CD4-positive, alpha-beta T cell (primary cell): Measurements from ENCODE around the gene THPO. TPM values are rescaled to one million over a fixed set of nuclear protein-coding genes. Genes with fewer than 3 reads are reported as not detected.

Source experiments
- ATAC-seq: fragments of 200-7000 bp; cut with Tn5 transposase; one replicate; pipeline ENCODE4 v1.10.0; 2022; ENCODE audit warnings: mild to moderate bottlenecking; ENCODE audit not compliant: poor library complexity
- CTCF ChIA-PET: fragments of 350-600 bp; sonication (Branson Sonifier 250); formaldehyde crosslinking; loops from one replicate; lab custom pipeline; 2021; ENCODE audit warnings: antibody characterized with exemption, inconsistent platforms; lab: Charles Lee
- POLR2A ChIA-PET: fragments of 350-600 bp; sonication (Branson Sonifier 250); formaldehyde crosslinking; loops from one replicate; lab custom pipeline; 2021; ENCODE audit warnings: antibody characterized with exemption, inconsistent platforms; lab: Charles Lee
- DNase-seq, 14 experiments: peaks; one replicate each; pipeline ENCODE4 v3.0.0-alpha.2; 2013 to 2020; ENCODE audit warnings: mixed read lengths in 2 of 14
- H3K27ac ChIP-seq, 2 donors: one replicate each; pipeline versions ENCODE4 v1.5.1 to v1.7.0; 2013; ENCODE audit warnings: low read length in 2 of 2, low read depth in 1 of 2, mild to moderate bottlenecking in 1 of 2
- H3K27me3 ChIP-seq, 2 experiments: 1 replicate in 1 of 2; 2 replicates in 1 of 2; pipeline versions ENCODE4 v1.6.1 to v1.7.0; 2013; ENCODE audit warnings: low read length in 2 of 2, control low read depth in 1 of 2, mild to moderate bottlenecking in 1 of 2, moderate library complexity in 1 of 2; ENCODE audit not compliant: insufficient read depth in 2 of 2, control insufficient read depth in 1 of 2
- H3K36me3 ChIP-seq: one replicate; pipeline ENCODE4 v1.6.1; 2013; ENCODE audit warnings: low read length, control low read depth; ENCODE audit not compliant: insufficient read depth
- H3K4me1 ChIP-seq: one replicate; pipeline ENCODE4 v1.6.1; 2013; ENCODE audit warnings: low read length, control low read depth; ENCODE audit not compliant: insufficient read depth
- H3K4me3 ChIP-seq: one replicate; pipeline ENCODE4 v1.5.1; 2013; ENCODE audit warnings: mild to moderate bottlenecking, low read length, moderate library complexity
- H3K9me3 ChIP-seq, 2 experiments: 1 replicate in 1 of 2; 2 replicates in 1 of 2; pipeline versions ENCODE4 v1.6.1 to v1.7.0; 2013; ENCODE audit warnings: low read length in 2 of 2, mild to moderate bottlenecking in 2 of 2, control low read depth in 1 of 2, moderate library complexity in 1 of 2; ENCODE audit not compliant: control insufficient read depth in 1 of 2, insufficient read depth in 1 of 2
- H3K27ac Mint-ChIP-seq: one replicate; pipeline ENCODE4 v1.8.0; 2020; ENCODE audit warnings: mixed read lengths
- H3K27me3 Mint-ChIP-seq: one replicate; pipeline ENCODE4 v1.8.0; 2021; ENCODE audit warnings: mixed read lengths
- H3K36me3 Mint-ChIP-seq: one replicate; pipeline ENCODE4 v1.8.0; 2021; ENCODE audit warnings: low read depth, mixed read lengths
- H3K4me1 Mint-ChIP-seq: one replicate; pipeline ENCODE4 v1.8.0; 2021; ENCODE audit warnings: low read depth, mixed read lengths
- H3K4me3 Mint-ChIP-seq: one replicate; pipeline ENCODE4 v1.8.0; 2020; ENCODE audit warnings: mild to moderate bottlenecking, mixed read lengths
- H3K9me3 Mint-ChIP-seq: one replicate; pipeline ENCODE4 v1.8.0; 2020; ENCODE audit warnings: mixed read lengths
- intact Hi-C, 2 experiments: fragments of 100-400 bp; cut with DNase I in 1 of 2; cut with micrococcal nuclease in 1 of 2; formaldehyde crosslinking; loops; one replicate each; pipeline versions ENCODE4 v1.15.1 to v1.9.0; 2023 to 2025; cut with DNase I, micrococcal nuclease
- total RNA-seq, 174 experiments: library from RNA in 2 of 174; stranded (reverse) in 2 of 174; gene quantifications; one replicate each; pipeline ENCODE4 v1.2.3 and lab custom pipeline; 2021 to 2026
- TF ChIP-seq, protein P1 (sequence below): fragments of 200-600 bp; IDR thresholded peaks from one replicate; pipeline ENCODE4 v1.8.0; 2022; ENCODE audit warnings: antibody characterized with exemption, mild to moderate bottlenecking

Gene THPO
- total RNA-seq, 2 experiments from 2014 or later = not detected

GRCh38 chr3:184405075-184406030 is 27.3 kb upstream of the THPO start:
- DNase-seq (no peak), ATAC-seq (no peak)
- TF ChIP-seq, protein P1, sequence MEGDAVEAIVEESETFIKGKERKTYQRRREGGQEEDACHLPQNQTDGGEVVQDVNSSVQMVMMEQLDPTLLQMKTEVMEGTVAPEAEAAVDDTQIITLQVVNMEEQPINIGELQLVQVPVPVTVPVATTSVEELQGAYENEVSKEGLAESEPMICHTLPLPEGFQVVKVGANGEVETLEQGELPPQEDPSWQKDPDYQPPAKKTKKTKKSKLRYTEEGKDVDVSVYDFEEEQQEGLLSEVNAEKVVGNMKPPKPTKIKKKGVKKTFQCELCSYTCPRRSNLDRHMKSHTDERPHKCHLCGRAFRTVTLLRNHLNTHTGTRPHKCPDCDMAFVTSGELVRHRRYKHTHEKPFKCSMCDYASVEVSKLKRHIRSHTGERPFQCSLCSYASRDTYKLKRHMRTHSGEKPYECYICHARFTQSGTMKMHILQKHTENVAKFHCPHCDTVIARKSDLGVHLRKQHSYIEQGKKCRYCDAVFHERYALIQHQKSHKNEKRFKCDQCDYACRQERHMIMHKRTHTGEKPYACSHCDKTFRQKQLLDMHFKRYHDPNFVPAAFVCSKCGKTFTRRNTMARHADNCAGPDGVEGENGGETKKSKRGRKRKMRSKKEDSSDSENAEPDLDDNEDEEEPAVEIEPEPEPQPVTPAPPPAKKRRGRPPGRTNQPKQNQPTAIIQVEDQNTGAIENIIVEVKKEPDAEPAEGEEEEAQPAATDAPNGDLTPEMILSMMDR = no peak
- Histone ChIP-seq H3K27me3 (peaks cover 0 to 8% of the 10 kb centered on the region in 2 experiments), H3K36me3 (no peaks in the 10 kb centered on the region), H3K4me3 (no peak overlapping the region), H3K27ac (no peak overlapping the region), H3K9me3 (no peaks in the 10 kb centered on the region), H3K4me1 (no peaks in the 10 kb centered on the region)
- peaks cover 19% of the 10 kb centered on the region for H3K27me3 Mint-ChIP-seq
- H3K4me3 Mint-ChIP-seq = no peak overlapping the region
- H3K27ac Mint-ChIP-seq = no peak overlapping the region
- H3K9me3 Mint-ChIP-seq = no peaks in the 10 kb centered on the region
- POLR2A ChIA-PET = no interaction called here
- H3K4me1 Mint-ChIP-seq = no peaks in the 10 kb centered on the region
- CTCF ChIA-PET = no interaction called here
- intact Hi-C loops = no loop called here
- no peaks in the 10 kb centered on the region for H3K36me3 Mint-ChIP-seq

DNA sequence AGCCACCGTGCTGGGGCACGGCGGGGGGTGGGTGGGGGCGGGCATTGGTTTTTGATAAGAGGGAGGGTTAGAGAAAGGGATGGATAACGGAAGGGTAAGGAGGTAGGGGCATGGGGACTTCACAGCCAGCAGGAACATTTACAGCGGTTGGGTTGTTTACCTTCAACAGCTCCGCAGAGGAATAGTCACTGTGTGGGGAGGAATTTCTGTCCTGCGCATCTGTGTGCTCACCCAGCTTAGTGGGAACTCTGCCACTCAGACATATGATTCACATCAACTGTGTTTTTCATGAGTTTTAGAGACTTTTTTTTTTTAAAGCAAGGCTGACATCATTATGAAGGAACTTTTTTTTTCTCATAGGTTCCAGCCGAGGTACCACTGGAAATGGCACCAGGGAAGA is 21.4 kb upstream of the THPO start:
- intact Hi-C loops = no loop called here
- Mint-ChIP-seq H3K27me3 (peaks cover 32% of the 10 kb centered on the region), H3K9me3 (no peaks in the 10 kb centered on the region), H3K4me1 (no peaks in the 10 kb centered on the region), H3K36me3 (no peaks in the 10 kb centered on the region), H3K27ac (no peak overlapping the region), H3K4me3 (no peak overlapping the region)
- H3K4me1 ChIP-seq = no peaks in the 10 kb centered on the region
- no peak overlapping the region for H3K27ac ChIP-seq
- CTCF ChIA-PET = interaction anchor here (0.9 kb wide), 1 partner anchor 25 kb away, joined by 3 read pairs; no protein-coding TSS in a partner anchor
- DNase-seq = no peak
- TF ChIP-seq, protein P1 = no peak
- no peak for ATAC-seq
- POLR2A ChIA-PET = no interaction called here
- H3K4me3 ChIP-seq = no peak overlapping the region
- H3K9me3 ChIP-seq = no peaks in the 10 kb centered on the region
- peaks cover 2 to 11% of the 10 kb centered on the region in 2 experiments for H3K27me3 ChIP-seq
- H3K36me3 ChIP-seq = no peaks in the 10 kb centered on the region

GRCh38 chr3:184395320-184395660 is 17.3 kb upstream of the THPO start:
- intact Hi-C loops = no loop called here
- ATAC-seq = no peak
- Mint-ChIP-seq H3K27ac (no peak overlapping the region), H3K4me3 (no peak overlapping the region), H3K36me3 (no peaks in the 10 kb centered on the region), H3K9me3 (no peaks in the 10 kb centered on the region), H3K4me1 (no peaks in the 10 kb centered on the region), H3K27me3 (peaks cover 28% of the 10 kb centered on the region)
- ChIA-PET POLR2A (no interaction called here), CTCF (no interaction called here)
- Histone ChIP-seq H3K27me3 (peaks cover 2 to 3% of the 10 kb centered on the region in 2 experiments), H3K27ac (no peak overlapping the region), H3K36me3 (no peaks in the 10 kb centered on the region), H3K9me3 (no peaks in the 10 kb centered on the region), H3K4me3 (no peak overlapping the region), H3K4me1 (no peaks in the 10 kb centered on the region)
- DNase-seq = no peak
- TF ChIP-seq, protein P1 = no peak
